GM13976 (cell line): ENCODE results near the gene WDR43.

Experiments used
- DNase-seq: peaks from one replicate; pipeline ENCODE4 v3.0.0; 2012; ENCODE audit warnings: low spot score
- in situ Hi-C: fragments of 300-500 bp; cut with MboI; formaldehyde crosslinking; loops from one replicate; pipeline ENCODE4 v1.12.0; 2022; ENCODE audit warnings: low sequenced_read_pairs, mixed read lengths, inconsistent platforms; ENCODE audit not compliant: unreplicated experiment
- TF ChIP-seq, protein P1 (sequence below): IDR thresholded peaks from 2 replicates; pipeline ENCODE4 v1.5.1; 2012; ENCODE audit warnings: borderline replicate concordance, mild to moderate bottlenecking; ENCODE audit not compliant: insufficient read depth; ENCODE audit errors: extremely low read depth, missing control alignments, control extremely low read depth

WDR43 gene

DNA sequence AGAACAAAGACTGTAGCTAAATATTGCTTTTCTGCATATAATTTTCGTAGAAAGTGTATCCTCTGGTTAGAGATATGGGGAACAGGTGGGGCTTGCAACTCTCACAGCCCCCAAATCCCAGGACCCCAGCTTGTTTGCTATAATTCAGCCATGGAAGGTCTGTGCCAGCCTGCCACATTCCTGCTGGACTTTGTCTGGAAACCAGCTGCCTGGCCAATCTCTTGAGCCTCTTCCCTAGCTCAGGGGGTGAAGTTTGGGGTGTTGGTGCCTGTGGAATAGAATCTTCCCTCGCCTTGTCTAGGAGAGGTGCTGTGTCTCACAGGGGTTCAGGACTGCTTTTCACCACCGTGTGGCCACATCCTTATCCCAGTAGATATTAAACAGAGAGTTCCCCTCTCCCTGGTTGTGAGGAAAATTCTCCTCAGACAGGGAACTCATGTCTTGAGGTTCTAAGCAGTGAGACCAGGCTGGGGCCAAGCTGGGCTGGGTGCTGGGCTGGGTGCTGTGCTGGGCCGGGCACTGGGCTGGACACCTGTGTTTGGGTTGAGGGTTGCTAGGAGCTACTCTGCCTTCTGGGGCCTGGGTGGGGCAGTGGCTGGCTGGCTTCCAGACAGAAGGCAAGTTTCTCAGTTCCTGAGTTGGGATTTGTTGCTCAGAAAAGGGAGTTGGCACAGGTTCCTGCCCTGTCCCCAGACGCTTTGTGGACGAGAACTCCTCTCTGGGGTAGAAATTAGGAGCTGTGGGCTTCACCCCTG, 98.9 kb downstream of the WDR43 start:
- TF ChIP-seq, protein P1, sequence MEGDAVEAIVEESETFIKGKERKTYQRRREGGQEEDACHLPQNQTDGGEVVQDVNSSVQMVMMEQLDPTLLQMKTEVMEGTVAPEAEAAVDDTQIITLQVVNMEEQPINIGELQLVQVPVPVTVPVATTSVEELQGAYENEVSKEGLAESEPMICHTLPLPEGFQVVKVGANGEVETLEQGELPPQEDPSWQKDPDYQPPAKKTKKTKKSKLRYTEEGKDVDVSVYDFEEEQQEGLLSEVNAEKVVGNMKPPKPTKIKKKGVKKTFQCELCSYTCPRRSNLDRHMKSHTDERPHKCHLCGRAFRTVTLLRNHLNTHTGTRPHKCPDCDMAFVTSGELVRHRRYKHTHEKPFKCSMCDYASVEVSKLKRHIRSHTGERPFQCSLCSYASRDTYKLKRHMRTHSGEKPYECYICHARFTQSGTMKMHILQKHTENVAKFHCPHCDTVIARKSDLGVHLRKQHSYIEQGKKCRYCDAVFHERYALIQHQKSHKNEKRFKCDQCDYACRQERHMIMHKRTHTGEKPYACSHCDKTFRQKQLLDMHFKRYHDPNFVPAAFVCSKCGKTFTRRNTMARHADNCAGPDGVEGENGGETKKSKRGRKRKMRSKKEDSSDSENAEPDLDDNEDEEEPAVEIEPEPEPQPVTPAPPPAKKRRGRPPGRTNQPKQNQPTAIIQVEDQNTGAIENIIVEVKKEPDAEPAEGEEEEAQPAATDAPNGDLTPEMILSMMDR, result no peak
- in situ Hi-C loops, result no loop called here
- no peak for DNase-seq

DNA sequence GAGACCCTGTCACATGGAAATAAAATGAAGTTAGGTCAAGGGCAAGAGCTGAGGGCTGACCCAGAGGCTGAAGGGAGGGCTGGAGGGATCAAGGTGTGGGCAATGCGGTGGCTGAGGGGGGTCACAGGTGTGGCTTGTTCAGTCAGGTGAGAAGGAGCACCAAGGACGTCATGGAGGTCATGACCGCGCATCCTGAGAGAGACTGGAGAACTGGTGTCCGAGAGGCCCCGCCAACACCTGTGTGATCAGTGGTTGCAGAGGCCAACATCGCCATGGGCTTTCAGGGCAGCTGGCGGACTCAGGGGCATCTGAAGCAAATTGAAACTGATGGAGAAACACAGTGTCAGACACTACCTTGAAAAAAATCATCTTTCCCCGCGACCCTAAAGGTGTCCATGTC, 99.6 kb downstream of the WDR43 start:
- no peak for DNase-seq
- TF ChIP-seq, protein P1, result no peak
- in situ Hi-C loops, result no loop called here

DNA sequence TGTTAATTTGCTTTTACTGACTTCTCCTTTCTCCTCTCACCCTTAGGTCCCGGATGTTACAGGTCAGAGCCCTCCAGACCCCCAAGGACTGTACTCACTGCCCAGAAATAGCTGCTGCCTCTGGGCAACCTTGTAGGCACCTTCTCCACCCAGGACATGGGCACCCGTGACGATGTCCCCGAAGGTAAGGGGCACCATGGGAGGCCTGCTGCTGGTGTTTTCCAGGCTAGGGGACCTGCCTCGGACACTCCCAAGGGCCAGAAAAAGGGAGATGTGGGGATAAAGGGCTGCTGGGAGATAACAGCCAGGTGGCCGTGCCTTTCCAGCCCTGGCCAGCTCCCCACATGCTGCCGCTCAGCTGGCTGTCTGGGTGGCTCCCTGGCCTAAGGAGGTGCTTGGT, 100.2 kb downstream of the WDR43 start:
- TF ChIP-seq, protein P1, result no peak
- DNase-seq, result no peak
- in situ Hi-C loops, result no loop called here

DNA sequence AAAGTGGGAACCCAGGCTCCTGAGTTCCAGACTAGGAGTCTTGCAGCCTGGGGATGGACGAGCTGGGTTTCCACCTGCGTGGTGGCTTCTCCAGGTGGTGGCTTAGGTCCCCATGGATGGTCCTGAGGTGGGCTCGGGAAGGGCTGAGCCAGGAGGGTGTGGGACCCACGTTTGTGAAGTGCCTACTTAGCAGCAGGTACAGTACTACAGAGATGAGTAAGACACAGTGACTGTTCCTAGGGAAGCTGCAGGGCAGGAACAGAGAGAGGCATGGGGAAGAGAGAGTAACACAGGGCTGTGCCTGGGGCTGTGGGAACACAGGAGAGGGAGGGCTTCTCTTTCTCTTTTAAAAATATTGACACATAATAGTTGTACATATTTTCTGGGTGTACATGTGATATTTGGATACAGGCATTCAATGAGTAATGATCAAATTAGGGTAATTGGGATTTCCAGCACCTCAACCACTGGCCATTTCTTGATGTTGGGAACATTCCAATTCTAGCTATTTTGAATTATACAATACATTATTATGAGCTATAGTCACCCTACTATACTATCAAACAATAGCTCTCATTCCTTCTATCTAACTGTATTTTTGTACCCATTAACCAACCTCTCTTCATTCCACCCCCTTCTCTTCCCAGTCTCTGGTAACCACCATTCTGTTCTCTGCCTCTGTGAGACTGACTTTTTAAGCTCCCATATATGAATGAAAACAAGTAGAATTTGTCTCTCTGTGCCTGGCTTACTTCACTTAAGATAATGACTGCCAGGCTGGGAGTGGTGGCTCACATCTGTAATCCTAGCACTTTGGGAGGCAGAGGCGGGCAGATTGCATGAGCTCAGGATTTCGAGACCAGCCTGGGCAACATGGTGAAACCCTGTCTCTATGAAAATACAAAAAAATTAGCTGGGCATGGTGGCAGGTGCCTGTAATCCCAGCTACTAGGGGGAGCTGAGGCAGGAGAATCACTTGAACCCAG, 101.6 kb downstream of the WDR43 start:
- in situ Hi-C loops, result no loop called here
- TF ChIP-seq, protein P1, result no peak
- DNase-seq, result no peak

DNA sequence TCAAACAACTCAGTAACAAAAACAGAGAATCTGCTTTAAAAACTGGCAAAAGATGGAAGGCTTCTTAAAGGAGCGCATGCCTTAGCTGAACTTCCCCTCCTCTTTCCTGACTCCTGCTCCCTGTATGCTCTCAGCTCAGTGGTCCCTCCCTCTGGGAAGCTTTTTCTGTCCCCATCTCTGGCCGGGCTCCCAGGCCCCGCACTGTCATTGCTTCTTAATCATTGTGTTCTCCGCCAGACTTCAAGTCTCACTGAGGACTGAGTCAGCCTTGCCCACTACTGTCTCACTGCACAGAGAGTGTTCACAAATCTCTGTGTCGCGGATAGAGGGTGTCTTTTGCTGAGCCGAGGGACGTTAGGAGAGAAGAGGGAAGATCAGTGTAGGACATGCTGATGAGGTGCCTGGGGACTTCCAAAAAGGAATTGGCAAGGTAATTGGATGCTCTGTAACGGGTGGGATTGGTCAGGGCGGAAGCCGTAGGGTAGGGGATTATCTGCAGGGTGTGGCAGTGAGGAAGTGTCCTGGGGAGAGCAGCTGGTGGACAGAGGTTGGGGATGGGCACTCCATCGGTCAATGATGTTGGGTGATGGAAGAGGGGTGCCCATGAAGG, 102.9 kb downstream of the WDR43 start:
- DNase-seq, result no peak
- TF ChIP-seq, protein P1, result no peak

More for the DNA sequence above, 102.9 kb downstream of the WDR43 start:
- in situ Hi-C loops, result no loop called here
